Measurements from ENCODE around the gene MUC20.

GRCh38 chr3:195750797-195751520 lies 30.2 kb downstream of the MUC20 start:
- TF ChIP-seq POLR2A (IDR thresholded peaks at IDR 0.05; ENCODE audit: low read depth, low read length) (no peak), POLR2AphosphoS5 (IDR thresholded peaks at IDR 0.05; ENCODE audit: low read depth, low read length) (no peak)

All from GM12892 (cell line).